ENCODE data around the gene C19orf12.

The C19orf12 gene

GRCh38 chr19:29662278-29662603 lies 52.8 kb downstream of the C19orf12 start:
- DNase-seq = no peak

DNA sequence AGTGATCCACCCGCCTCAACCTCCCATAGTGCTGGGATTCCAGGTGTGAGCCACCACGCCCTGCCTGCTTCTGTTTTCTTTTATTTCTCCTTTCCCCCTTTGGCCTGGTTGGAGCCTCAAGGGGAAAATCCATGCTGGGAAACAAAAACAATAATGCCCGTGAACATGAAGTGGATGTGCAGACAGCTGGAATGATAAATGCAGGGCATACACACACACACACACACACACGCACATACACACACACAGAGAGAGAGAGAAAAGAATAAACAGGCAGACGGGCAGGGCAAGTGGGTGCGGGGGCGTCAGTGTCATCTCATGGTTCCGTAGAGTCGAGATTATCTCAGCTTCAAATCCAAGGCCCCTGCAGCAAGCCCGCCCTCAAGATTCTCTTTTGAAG lies 54.2 kb downstream of the C19orf12 start:
- no peak for DNase-seq

GRCh38 chr19:29658221-29658991 lies 56.7 kb downstream of the C19orf12 start:
- no peak for DNase-seq

DNA sequence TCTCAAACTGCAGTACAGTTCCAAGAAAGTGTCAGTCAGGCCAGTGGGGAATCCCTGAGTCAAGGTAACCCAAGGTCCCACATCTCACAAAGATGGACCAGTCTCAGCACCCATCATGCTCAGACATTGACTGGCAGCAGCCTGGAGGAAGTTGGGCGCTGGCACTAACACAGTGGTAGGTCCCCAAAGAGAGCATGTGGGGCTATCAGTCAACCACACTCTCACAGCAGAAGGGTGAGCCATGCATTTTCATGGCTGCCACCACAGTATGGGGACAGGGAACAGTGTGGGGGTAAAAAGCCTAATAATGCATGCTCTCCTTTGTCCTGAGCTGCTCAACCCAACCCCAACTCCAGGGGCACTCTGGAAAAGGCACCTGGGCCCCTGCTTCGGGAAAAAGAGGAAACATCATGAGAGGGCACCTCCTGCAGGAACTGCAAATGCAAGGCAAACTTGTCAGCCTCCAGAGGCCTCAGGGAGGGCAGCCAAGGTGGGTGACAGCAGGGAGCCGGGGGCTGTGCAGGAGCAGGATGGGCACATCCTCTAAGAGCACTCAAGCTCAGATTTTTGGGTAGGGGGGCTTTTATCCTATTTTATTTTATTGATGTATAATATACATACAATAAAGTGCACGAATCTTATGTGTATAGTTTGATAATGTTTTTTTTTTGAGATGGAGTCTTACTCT lies 59.3 kb downstream of the C19orf12 start:
- no peak for DNase-seq

DNA sequence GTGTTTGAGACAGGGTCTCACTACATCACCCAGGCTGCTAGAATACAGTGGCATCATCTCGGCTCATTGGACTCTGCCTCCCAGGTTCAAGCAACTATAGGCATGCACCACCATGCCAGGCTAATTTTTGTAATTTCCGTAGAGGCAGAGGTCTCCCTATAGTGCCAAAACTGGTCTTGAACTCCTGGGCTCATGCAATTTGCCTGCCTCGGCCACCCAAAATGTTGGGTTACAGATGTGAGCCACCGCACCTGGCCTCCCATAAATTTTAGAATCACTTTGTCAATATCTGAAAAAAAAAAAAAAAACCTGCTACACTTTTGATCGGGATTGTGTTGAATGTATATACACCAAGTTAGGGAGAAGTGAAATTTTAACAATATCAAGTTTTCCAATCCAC lies 61.7 kb downstream of the C19orf12 start:
- no peak for DNase-seq

GRCh38 chr19:29651622-29652394 lies 63.3 kb downstream of the C19orf12 start:
- no peak for DNase-seq

- DNase-seq = no peak
Measured at GRCh38 chr19:29650772-29651387, 64.2 kb downstream of the C19orf12 start.

Measured in GOT3 (cell line).